HCT116 (cell line): ENCODE data around the gene UMODL1. TPM values are rescaled to one million over a fixed set of nuclear protein-coding genes. Genes with fewer than 3 reads are reported as not detected.

Source experiments
- ATAC-seq: fragments of 200-7000 bp; cut with Tn5 transposase; 2 replicates; pipeline ENCODE4 v1.9.1; 2020; ENCODE audit warnings: mild to moderate bottlenecking, moderate library complexity
- BruUV-seq: library from RNA; stranded (reverse); fragments of 400-500 nt; replicated peaks from 2 replicates; lab custom pipeline; 2021; lab: Mats Ljungman, UMichigan
- CTCF ChIA-PET: fragments of 300-600 bp; sonication (Branson Sonifier 250); formaldehyde crosslinking; loops from one replicate; lab custom pipeline; 2021; ENCODE audit warnings: antibody characterized with exemption; lab: Charles Lee
- POLR2A ChIA-PET: fragments of 300-600, 350-600 bp; sonication (Branson Sonifier 250); formaldehyde crosslinking; loops from one replicate; lab custom pipeline; 2021; ENCODE audit warnings: antibody characterized with exemption; lab: Charles Lee
- RAD21 ChIA-PET, 2 experiments: fragments of 300-600 bp; sonication (Branson Sonifier 250); formaldehyde crosslinking; loops; one replicate each; lab custom pipeline; 2023; ENCODE audit warnings: low total read pairs in 2 of 2; ENCODE audit not compliant: uncharacterized antibody in 2 of 2, unreplicated experiment in 2 of 2, low non-redundant PET in 1 of 2; lab: Charles Lee
- DNase-seq: peaks from one replicate; pipeline ENCODE4 v3.0.0-alpha.2; 2010; ENCODE audit warnings: low read depth, low spot score
- H2AFZ ChIP-seq: fragments of 200-600 bp; shearing (Covaris generic), sonication (generic); 2 replicates; pipeline ENCODE4 v1.6.1; 2017; ENCODE audit warnings: low read depth, mixed run types, mixed read lengths, antibody characterized with exemption, low read length; ENCODE audit not compliant: poor library complexity, severe bottlenecking
- H3K27ac ChIP-seq: 2 replicates; pipeline ENCODE4 v1.5.1; 2012; ENCODE audit warnings: low read depth, low read length
- H3K27me3 ChIP-seq: fragments of 200-600 bp; sonication (generic); 2 replicates; pipeline ENCODE4 v1.6.1; 2016; ENCODE audit warnings: mixed run types, low read length, mixed read lengths; ENCODE audit not compliant: insufficient read depth
- H3K36me3 ChIP-seq, 2 experiments: fragments of 200-500 bp in 1 of 2; fragments of 200-600 bp in 1 of 2; sonication (Bioruptor generic) in 1 of 2; sonication (generic) in 1 of 2; 2 replicates each; pipeline versions ENCODE4 v1.5.1 to v1.6.1; 2014 to 2016; ENCODE audit warnings: low read length in 2 of 2, inconsistent platforms in 1 of 2, mixed read lengths in 1 of 2, mixed run types in 1 of 2; ENCODE audit not compliant: insufficient read depth in 2 of 2, control insufficient read depth in 1 of 2
- H3K4me1 ChIP-seq, 2 experiments: fragments of 200-600 bp in 1 of 2; sonication (generic) in 1 of 2; 2 replicates each; pipeline versions ENCODE4 v1.5.1 to v1.6.1; 2012 to 2017; ENCODE audit warnings: low read length in 2 of 2, inconsistent platforms in 1 of 2, mild to moderate bottlenecking in 1 of 2, mixed read lengths in 1 of 2, mixed run types in 1 of 2, moderate library complexity in 1 of 2; ENCODE audit not compliant: insufficient read depth in 2 of 2, control insufficient read depth in 1 of 2
- H3K4me2 ChIP-seq: fragments of 200-600 bp; sonication (generic); 2 replicates; pipeline ENCODE4 v1.6.1; 2017; ENCODE audit warnings: mixed run types, low read length, mixed read lengths
- H3K4me3 ChIP-seq, 2 experiments: fragments of 200-600 bp in 1 of 2; sonication (generic) in 1 of 2; replicated peaks in 1 of 2; 2 replicates each; pipeline ENCODE4 v1.5.1; 2011 to 2016; ENCODE audit warnings: low read length in 2 of 2, control low read depth in 1 of 2, low read depth in 1 of 2, mild to moderate bottlenecking in 1 of 2, mixed read lengths in 1 of 2, mixed run types in 1 of 2
- H3K79me2 ChIP-seq: fragments of 200-600 bp; sonication (generic); 2 replicates; pipeline ENCODE4 v1.6.1; 2017; ENCODE audit warnings: mild to moderate bottlenecking, mixed run types, low read length, moderate library complexity, mixed read lengths; ENCODE audit not compliant: insufficient read depth
- H3K9ac ChIP-seq: fragments of 200-600 bp; sonication (generic); 2 replicates; pipeline ENCODE4 v1.6.1; 2016; ENCODE audit warnings: low read length, mixed read lengths
- H3K9me2 ChIP-seq: fragments of 200-600 bp; sonication (generic), shearing (Covaris generic); 2 replicates; pipeline ENCODE4 v1.6.1; 2017; ENCODE audit warnings: mixed run types, mild to moderate bottlenecking, moderate library complexity; ENCODE audit not compliant: insufficient read depth
- H3K9me3 ChIP-seq, 2 experiments: fragments of 200-500 bp in 1 of 2; fragments of 200-600 bp in 1 of 2; sonication (Bioruptor generic) in 1 of 2; sonication (generic) in 1 of 2; 2 replicates each; pipeline ENCODE4 v1.6.1; 2014 to 2017; ENCODE audit warnings: low read length in 2 of 2, mixed read lengths in 2 of 2, inconsistent platforms in 1 of 2, low read depth in 1 of 2, mild to moderate bottlenecking in 1 of 2, mixed run types in 1 of 2, moderate library complexity in 1 of 2; ENCODE audit not compliant: control insufficient read depth in 1 of 2, insufficient read depth in 1 of 2
- H4K20me1 ChIP-seq: fragments of 200-600 bp; sonication (generic), shearing (Covaris generic); 2 replicates; pipeline ENCODE4 v1.6.1; 2017; ENCODE audit warnings: mixed run types, mild to moderate bottlenecking, moderate library complexity; ENCODE audit not compliant: insufficient read depth
- ATF3 ChIP-seq: IDR thresholded peaks from 2 replicates; pipeline ENCODE4 v1.6.1; 2012
- CEBPB ChIP-seq: IDR thresholded peaks from 2 replicates; pipeline ENCODE4 v1.6.1; 2012; ENCODE audit warnings: low read depth
- CTCF ChIP-seq, 3 experiments: fragments of 200-600 bp in 1 of 3; sonication (generic) in 1 of 3; IDR thresholded peaks in 2 of 3; conservative IDR thresholded peaks in 1 of 3; 2 replicates each; pipeline ENCODE4 v1.5.1; 2012 to 2017; ENCODE audit warnings: low read depth in 2 of 3, low read length in 2 of 3, antibody characterized with exemption in 1 of 3, borderline replicate concordance in 1 of 3, control low read depth in 1 of 3, mild to moderate bottlenecking in 1 of 3, mixed read lengths in 1 of 3, mixed run types in 1 of 3, moderate library complexity in 1 of 3; ENCODE audit not compliant: insufficient read depth in 1 of 3
- EGR1 ChIP-seq: IDR thresholded peaks from 2 replicates; pipeline ENCODE4 v1.6.1; 2012; ENCODE audit warnings: low read depth
- ELF1 ChIP-seq: IDR thresholded peaks from 2 replicates; pipeline ENCODE4 v1.6.1; 2012; ENCODE audit warnings: low read depth, borderline replicate concordance
- EZH2 ChIP-seq: fragments of 200-600 bp; sonication (generic); IDR thresholded peaks from 2 replicates; pipeline ENCODE4 v1.6.1; 2017; ENCODE audit warnings: antibody characterized with exemption, mixed run types
- FOSL1 ChIP-seq: IDR thresholded peaks from 2 replicates; pipeline ENCODE4 v1.6.1; 2012; ENCODE audit warnings: low read depth
- JUND ChIP-seq: IDR thresholded peaks from 2 replicates; pipeline ENCODE4 v1.6.1; 2012
- POLR2A ChIP-seq: IDR thresholded peaks from 2 replicates; pipeline ENCODE4 v1.7.0; 2011; ENCODE audit warnings: borderline replicate concordance; ENCODE audit not compliant: insufficient read depth, insufficient read length; ENCODE audit errors: extremely low read depth
- RAD21 ChIP-seq: IDR thresholded peaks from 2 replicates; pipeline ENCODE4 v1.6.1; 2012; ENCODE audit warnings: low read depth, mild to moderate bottlenecking
- SIN3A ChIP-seq: IDR thresholded peaks from 2 replicates; pipeline ENCODE4 v1.6.1; 2012; ENCODE audit warnings: low read depth
- SP1 ChIP-seq: IDR thresholded peaks from 2 replicates; pipeline ENCODE4 v1.6.1; 2012; ENCODE audit warnings: low read depth
- SRF ChIP-seq: IDR thresholded peaks from 2 replicates; pipeline ENCODE4 v1.6.1; 2012; ENCODE audit warnings: low read depth
- TCF7L2 ChIP-seq: IDR thresholded peaks from 2 replicates; pipeline ENCODE4 v1.7.0; 2011; ENCODE audit warnings: borderline replicate concordance, inconsistent platforms; ENCODE audit not compliant: insufficient read depth, insufficient read length; ENCODE audit errors: extremely low read depth
- YY1 ChIP-seq: IDR thresholded peaks from 2 replicates; pipeline ENCODE4 v1.6.1; 2011; ENCODE audit warnings: low read length, low read depth, moderate library complexity, mild to moderate bottlenecking; ENCODE audit not compliant: insufficient replicate concordance; ENCODE audit errors: extremely low read depth
- ZFX ChIP-seq: fragments of 450-650 bp; IDR thresholded peaks from 2 replicates; pipeline ENCODE4 v1.6.1; 2017
- ZNF274 ChIP-seq: fragments of 200-500 bp; sonication (Bioruptor generic); IDR thresholded peaks from 2 replicates; pipeline ENCODE4 v1.6.1; 2014; ENCODE audit warnings: mild to moderate bottlenecking, low read depth, low read length, inconsistent platforms
- intact Hi-C: fragments of 100-400 bp; cut with micrococcal nuclease; formaldehyde crosslinking; loops from 2 replicates; pipeline ENCODE4 v1.10.0; 2022
- total RNA-seq: library from RNA; stranded (reverse); gene quantifications from one replicate; pipeline ENCODE4 v1.2.1, GENCODE V29; 2021; ENCODE audit not compliant: unreplicated experiment
- TF ChIP-seq, protein P1 (sequence below): IDR thresholded peaks from 2 replicates; pipeline ENCODE4 v1.6.1; 2012

Gene UMODL1
- total RNA-seq, 1 experiment from 2014 or later = not detected

GRCh38 chr21:42082501-42083360 is 11.6 kb downstream of the UMODL1 start:
- no peak overlapping the region for H2AFZ ChIP-seq
- BruUV-seq = no TSS peak
- H3K4me1 ChIP-seq = peaks cover 3 to 8% of the 10 kb centered on the region in 2 experiments; a peak in 3 of 4 replicates
- DNase-seq (no peak), ATAC-seq (no peak)
- H3K79me2 ChIP-seq = no peaks in the 10 kb centered on the region
- POLR2A ChIA-PET = no interaction called here
- no peaks in the 10 kb centered on the region for H3K9me3 ChIP-seq
- H3K9me2 ChIP-seq = no peaks in the 10 kb centered on the region
- no peaks in the 10 kb centered on the region for H3K36me3 ChIP-seq
- H4K20me1 ChIP-seq = no peaks in the 10 kb centered on the region
- H3K9ac ChIP-seq = no peak overlapping the region
- no peak overlapping the region for H3K27ac ChIP-seq
- H3K4me3 ChIP-seq = no peak overlapping the region
- no peaks in the 10 kb centered on the region for H3K27me3 ChIP-seq
- TF ChIP-seq SRF (no peak), TCF7L2 (no peak), POLR2A (no peak), ZFX (no peak), RAD21 (no peak), ATF3 (no peak), ZNF274 (no peak), EGR1 (no peak), YY1 (no peak), CEBPB (no peak), EZH2 (no peak), FOSL1 (no peak), SIN3A (no peak), CTCF (IDR thresholded peaks at IDR 0.05 in 2 of 3, conservative IDR thresholded peaks at IDR 0.05 in 1 of 3; ENCODE audit: borderline replicate concordance in 1 of 3, insufficient read depth in 1 of 3, low read depth in 2 of 3, low read length in 2 of 3) (no peak), JUND (no peak), SP1 (no peak), ELF1 (no peak)
- TF ChIP-seq, protein P1, sequence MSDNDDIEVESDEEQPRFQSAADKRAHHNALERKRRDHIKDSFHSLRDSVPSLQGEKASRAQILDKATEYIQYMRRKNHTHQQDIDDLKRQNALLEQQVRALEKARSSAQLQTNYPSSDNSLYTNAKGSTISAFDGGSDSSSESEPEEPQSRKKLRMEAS = no peak
- RAD21 ChIA-PET = no interaction called here
- CTCF ChIA-PET = no interaction called here
- H3K4me2 ChIP-seq = no peak overlapping the region
- intact Hi-C loops = no loop called here
